ENCODE measurements around the gene ASB4. TPM values are rescaled to one million over a fixed set of nuclear protein-coding genes. Genes with fewer than 3 reads are reported as not detected.
"Not testable (repeated sequence)": the region's sequence is repeated elsewhere in the genome, so short reads cannot be mapped to it uniquely, and the experiment has no call there.

ASB4 gene
- total RNA-seq, 2 experiments from 2014 or later, result not detected

GRCh38 chr7:95481271-95482165 lies 4.2 kb upstream of the ASB4 start:
- no peak for DNase-seq
- Mint-ChIP-seq H3K27ac (no peak overlapping the region), H3K4me3 (no peak overlapping the region), H3K36me3 (no peaks in the 10 kb centered on the region), H3K27me3 (peaks cover 14% of the 10 kb centered on the region), H3K9me3 (no peaks in the 10 kb centered on the region), H3K4me1 (ENCODE audit: low read depth) (no peaks in the 10 kb centered on the region)
- POLR2A ChIA-PET, result interaction anchor here (0.6 kb wide), 1 partner anchor 1486 kb away, joined by 4 read pairs; no protein-coding TSS in a partner anchor
- CTCF ChIA-PET, result interaction anchor here (0.7 to 1.5 kb wide), 3 partner anchors 30 to 1032 kb away, joined by 3 to 7 read pairs (median 3); no protein-coding TSS in a partner anchor
- intact Hi-C loops (cut with micrococcal nuclease), result no loop called here

- no peak for DNase-seq
- H3K4me3 Mint-ChIP-seq, result no peak overlapping the region
- no peaks in the 10 kb centered on the region for H3K36me3 Mint-ChIP-seq
- ChIA-PET CTCF (interaction anchor here (1.0 kb wide), 1 partner anchor 29 kb away, joined by 7 read pairs; no protein-coding TSS in a partner anchor), POLR2A (no interaction called here)
- H3K4me1 Mint-ChIP-seq (ENCODE audit: low read depth), result no peaks in the 10 kb centered on the region
- peaks cover 14% of the 10 kb centered on the region for H3K27me3 Mint-ChIP-seq
- no peak overlapping the region for H3K27ac Mint-ChIP-seq
- intact Hi-C loops (cut with micrococcal nuclease), result no loop called here
- no peaks in the 10 kb centered on the region for H3K9me3 Mint-ChIP-seq
Measured at GRCh38 chr7:95482424-95482823, 3.3 kb upstream of the ASB4 start.

GRCh38 chr7:95490231-95490762 lies 4.6 kb downstream of the ASB4 start:
- ChIA-PET CTCF (interaction anchor here (0.7 to 5.3 kb wide), 3 partner anchors 11 to 200 kb away, joined by 3 to 27 read pairs (median 3); no protein-coding TSS in a partner anchor), POLR2A (no interaction called here)
- no peak for DNase-seq
- Mint-ChIP-seq H3K9me3 (no peaks in the 10 kb centered on the region), H3K27ac (no peak overlapping the region), H3K27me3 (peaks cover 2% of the 10 kb centered on the region), H3K4me3 (no peak overlapping the region), H3K4me1 (ENCODE audit: low read depth) (no peaks in the 10 kb centered on the region), H3K36me3 (no peaks in the 10 kb centered on the region)
- intact Hi-C loops (cut with micrococcal nuclease), result no loop called here

- intact Hi-C loops (cut with micrococcal nuclease), result no loop called here
- DNase-seq, result no peak
- Mint-ChIP-seq H3K27ac (no peak overlapping the region), H3K36me3 (no peaks in the 10 kb centered on the region), H3K4me3 (no peak overlapping the region), H3K27me3 (peaks cover 1% of the 10 kb centered on the region), H3K9me3 (no peaks in the 10 kb centered on the region), H3K4me1 (ENCODE audit: low read depth) (no peaks in the 10 kb centered on the region)
- ChIA-PET CTCF (interaction anchor here (0.9 to 5.3 kb wide), 2 partner anchors 15 to 20 kb away, joined by 3 to 27 read pairs; no protein-coding TSS in a partner anchor), POLR2A (no interaction called here)
Measured at GRCh38 chr7:95491201-95491600, 5.5 kb downstream of the ASB4 start.

GRCh38 chr7:95491634-95492314 lies 6.0 kb downstream of the ASB4 start:
- CTCF ChIA-PET, result interaction anchor here (0.9 to 5.3 kb wide), 2 partner anchors 15 to 20 kb away, joined by 3 to 27 read pairs; no protein-coding TSS in a partner anchor
- Mint-ChIP-seq H3K27ac (no peak overlapping the region), H3K4me3 (no peak overlapping the region), H3K9me3 (no peaks in the 10 kb centered on the region), H3K27me3 (no peaks in the 10 kb centered on the region), H3K36me3 (no peaks in the 10 kb centered on the region), H3K4me1 (ENCODE audit: low read depth) (no peaks in the 10 kb centered on the region)
- POLR2A ChIA-PET, result no interaction called here
- intact Hi-C loops (cut with micrococcal nuclease), result no loop called here
- no peak for DNase-seq

GRCh38 chr7:95493247-95493646 lies 7.5 kb downstream of the ASB4 start:
- Mint-ChIP-seq H3K9me3 (no peaks in the 10 kb centered on the region), H3K36me3 (no peaks in the 10 kb centered on the region), H3K27ac (no peak overlapping the region), H3K4me1 (ENCODE audit: low read depth) (no peaks in the 10 kb centered on the region), H3K4me3 (no peak overlapping the region), H3K27me3 (no peaks in the 10 kb centered on the region)
- intact Hi-C loops (cut with micrococcal nuclease), result no loop called here
- no peak for DNase-seq
- ChIA-PET CTCF (interaction anchor here (0.8 to 1.0 kb wide), 2 partner anchors 17 kb away, joined by 3 to 4 read pairs; no protein-coding TSS in a partner anchor), POLR2A (no interaction called here)

- Mint-ChIP-seq H3K9me3 (no peaks in the 10 kb centered on the region), H3K27me3 (no peaks in the 10 kb centered on the region), H3K4me1 (ENCODE audit: low read depth) (no peaks in the 10 kb centered on the region), H3K4me3 (no peak overlapping the region), H3K36me3 (no peaks in the 10 kb centered on the region), H3K27ac (no peak overlapping the region)
- intact Hi-C loops (cut with micrococcal nuclease), result no loop called here
- ChIA-PET POLR2A (no interaction called here), CTCF (interaction anchor here (1.0 kb wide), 1 partner anchor 18 kb away, joined by 4 read pairs; no protein-coding TSS in a partner anchor)
- no peak for DNase-seq
Measured at GRCh38 chr7:95493844-95494243, 8.1 kb downstream of the ASB4 start.

GRCh38 chr7:95501261-95501832 lies 15.6 kb downstream of the ASB4 start:
- H3K36me3 Mint-ChIP-seq, result peaks cover 2% of the 10 kb centered on the region
- peak overlapping the region; percentile 36 for H3K27ac Mint-ChIP-seq
- H3K27me3 Mint-ChIP-seq, result peaks cover 13% of the 10 kb centered on the region
- DNase-seq, result peak; percentile 38
- peaks cover 24% of the 10 kb centered on the region for H3K4me1 Mint-ChIP-seq (ENCODE audit: low read depth)
- no peaks in the 10 kb centered on the region for H3K9me3 Mint-ChIP-seq
- H3K4me3 Mint-ChIP-seq, result no peak overlapping the region
- intact Hi-C loops (cut with micrococcal nuclease), result loop anchor here (10.0 kb wide), 1 partner anchor 823 kb away; the partner anchor contains the start of gene SLC25A13
- CTCF ChIA-PET, result interaction anchor here (1.1 to 2.6 kb wide), 3 partner anchors 10 to 24 kb away, joined by 3 to 10 read pairs (median 3); no protein-coding TSS in a partner anchor
- POLR2A ChIA-PET, result no interaction called here

GRCh38 chr7:95502403-95502802 lies 16.7 kb downstream of the ASB4 start:
- no peak overlapping the region for H3K4me3 Mint-ChIP-seq
- peaks cover 24% of the 10 kb centered on the region for H3K4me1 Mint-ChIP-seq (ENCODE audit: low read depth)
- no peak for DNase-seq
- intact Hi-C loops (cut with micrococcal nuclease), result loop anchor here (10.0 kb wide), 1 partner anchor 822 kb away; the partner anchor contains the start of gene SLC25A13
- peaks cover 13% of the 10 kb centered on the region for H3K27me3 Mint-ChIP-seq
- H3K36me3 Mint-ChIP-seq, result peaks cover 2% of the 10 kb centered on the region
- ChIA-PET CTCF (interaction anchor here (2.6 kb wide), 1 partner anchor 9 kb away, joined by 10 read pairs; no protein-coding TSS in a partner anchor), POLR2A (no interaction called here)
- H3K27ac Mint-ChIP-seq, result no peak overlapping the region
- H3K9me3 Mint-ChIP-seq, result no peaks in the 10 kb centered on the region

- Mint-ChIP-seq H3K36me3 (peaks cover 2% of the 10 kb centered on the region), H3K27me3 (peaks cover 13% of the 10 kb centered on the region), H3K9me3 (no peaks in the 10 kb centered on the region), H3K4me3 (no peak overlapping the region), H3K27ac (no peak overlapping the region), H3K4me1 (ENCODE audit: low read depth) (peaks cover 24% of the 10 kb centered on the region)
- intact Hi-C loops (cut with micrococcal nuclease), result loop anchor here (10.0 kb wide), 1 partner anchor 821 kb away; the partner anchor contains the start of gene SLC25A13
- ChIA-PET CTCF (no interaction called here), POLR2A (no interaction called here)
- DNase-seq, result no peak
Measured at GRCh38 chr7:95503271-95504131, 17.8 kb downstream of the ASB4 start.

GRCh38 chr7:95504132-95504588 lies 18.4 kb downstream of the ASB4 start:
- CTCF ChIA-PET, H3K36me3 Mint-ChIP-seq, POLR2A ChIA-PET, H3K27ac Mint-ChIP-seq, H3K9me3 Mint-ChIP-seq, DNase-seq, H3K4me3 Mint-ChIP-seq: not testable (repeated sequence)
- intact Hi-C loops (cut with micrococcal nuclease), result loop anchor here (10.0 kb wide), 1 partner anchor 821 kb away; the partner anchor contains the start of gene SLC25A13
- peaks cover 13% of the 10 kb centered on the region for H3K27me3 Mint-ChIP-seq
- peaks cover 23% of the 10 kb centered on the region for H3K4me1 Mint-ChIP-seq (ENCODE audit: low read depth)
